ENCODE measurements around the gene ACE2.
"Not testable (repeated sequence)": the region's sequence is repeated elsewhere in the genome, so short reads cannot be mapped to it uniquely, and the experiment has no call there.

Gene ACE2

GRCh38 chrX:15600745-15601144 is at the start of gene ACE2:
TSS of gene ACE2 (minus strand) at chrX:15600960. CDS start at chrX:15600911, 49 bp downstream.
- no peak for DNase-seq (ENCODE audit: low spot score)

- DNase-seq (ENCODE audit: low spot score) = not testable (repeated sequence)
Observed at GRCh38 chrX:15647510-15647909, 46.8 kb upstream of the ACE2 start.

- no peak for DNase-seq (ENCODE audit: low spot score)
Observed at GRCh38 chrX:15646543-15646942, 45.8 kb upstream of the ACE2 start.

- DNase-seq (ENCODE audit: low spot score) = no peak
Observed at GRCh38 chrX:15646031-15646430, 45.3 kb upstream of the ACE2 start.

- DNase-seq (ENCODE audit: low spot score) = no peak
Observed at GRCh38 chrX:15645266-15645665, 44.5 kb upstream of the ACE2 start.

GRCh38 chrX:15644560-15644872 is 43.8 kb upstream of the ACE2 start:
- no peak for DNase-seq (ENCODE audit: low spot score)

GRCh38 chrX:15643786-15644559 is 43.2 kb upstream of the ACE2 start:
- DNase-seq (ENCODE audit: low spot score) = no peak

- no peak for DNase-seq (ENCODE audit: low spot score)
Observed at GRCh38 chrX:15631637-15632036, 30.9 kb upstream of the ACE2 start.

GRCh38 chrX:15623054-15623453 is 22.3 kb upstream of the ACE2 start:
- no peak for DNase-seq (ENCODE audit: low spot score)

- no peak for DNase-seq (ENCODE audit: low spot score)
Observed at GRCh38 chrX:15619053-15619755, 18.4 kb upstream of the ACE2 start.

- DNase-seq (ENCODE audit: low spot score) = no peak
Observed at GRCh38 chrX:15617111-15617510, 16.4 kb upstream of the ACE2 start.

- DNase-seq (ENCODE audit: low spot score) = no peak
Observed at GRCh38 chrX:15616531-15616930, 15.8 kb upstream of the ACE2 start.

- no peak for DNase-seq (ENCODE audit: low spot score)
Observed at GRCh38 chrX:15607067-15607466, 6.3 kb upstream of the ACE2 start.

GRCh38 chrX:15606136-15606535 is 5.4 kb upstream of the ACE2 start:
- DNase-seq (ENCODE audit: low spot score) = no peak

GRCh38 chrX:15605226-15605625 is 4.5 kb upstream of the ACE2 start:
- DNase-seq (ENCODE audit: low spot score) = no peak

GRCh38 chrX:15602761-15603160 is 2.0 kb upstream of the ACE2 start:
- DNase-seq (ENCODE audit: low spot score) = no peak

- no peak for DNase-seq (ENCODE audit: low spot score)
Observed at GRCh38 chrX:15601932-15602331, 1.2 kb upstream of the ACE2 start.

GRCh38 chrX:15600049-15600448 is 711 bp downstream of the ACE2 start:
- DNase-seq (ENCODE audit: low spot score) = no peak

GRCh38 chrX:15599461-15599860 is 1.3 kb downstream of the ACE2 start:
- no peak for DNase-seq (ENCODE audit: low spot score)

GRCh38 chrX:15598026-15598425 is 2.7 kb downstream of the ACE2 start:
- no peak for DNase-seq (ENCODE audit: low spot score)

- no peak for DNase-seq (ENCODE audit: low spot score)
Observed at GRCh38 chrX:15594371-15594770, 6.4 kb downstream of the ACE2 start.

GRCh38 chrX:15579778-15580747 is 20.7 kb downstream of the ACE2 start:
- DNase-seq (ENCODE audit: low spot score) = no peak

- no peak for DNase-seq (ENCODE audit: low spot score)
Observed at GRCh38 chrX:15576019-15576418, 24.7 kb downstream of the ACE2 start.
